Vagina (tissue), 2 donors: Measurements from ENCODE around the gene SSR2. TPM values are rescaled to one million over a fixed set of nuclear protein-coding genes. Genes with fewer than 3 reads are reported as not detected.

ENCODE experiments used
- DNase-seq, 2 donors: peaks; one replicate each; pipeline ENCODE4 v3.0.0-alpha.2; 2017; ENCODE audit errors: extremely low spot score in 2 of 2
- H3K27ac ChIP-seq: fragments of 200-600 bp; sonication (generic); one replicate; pipeline ENCODE4 v1.5.1; 2019
- H3K27me3 ChIP-seq: fragments of 200-600 bp; sonication (generic); one replicate; pipeline ENCODE4 v1.5.1; 2019
- H3K36me3 ChIP-seq, 2 donors: fragments of 200-600 bp; sonication (generic); one replicate each; pipeline ENCODE4 v1.5.1; 2017 to 2019
- H3K4me1 ChIP-seq: fragments of 200-600 bp; sonication (generic); one replicate; pipeline ENCODE4 v1.5.1; 2019
- H3K4me3 ChIP-seq, 2 donors: fragments of 200-600 bp; sonication (generic); 1 replicate in 1 of 2; 2 replicates in 1 of 2; pipeline ENCODE4 v1.5.1; 2016 to 2019
- H3K9me3 ChIP-seq: fragments of 200-600 bp; sonication (generic); one replicate; pipeline ENCODE4 v1.5.1; 2019
- POLR2A ChIP-seq, 2 donors: fragments of 450-650 bp; IDR thresholded peaks; one replicate each; pipeline ENCODE4 v1.6.1; 2017; ENCODE audit warnings: antibody characterized with exemption in 2 of 2, mild to moderate bottlenecking in 2 of 2, moderate library complexity in 2 of 2
- POLR2AphosphoS5 ChIP-seq, 2 donors: sonication (generic); formaldehyde crosslinking; IDR thresholded peaks; one replicate each; pipeline ENCODE4 v1.9.0; 2017; ENCODE audit warnings: antibody characterized with exemption in 2 of 2, mild to moderate bottlenecking in 2 of 2, low read depth in 1 of 2; ENCODE audit not compliant: insufficient read depth in 1 of 2
- intact Hi-C: fragments of 100-400 bp; cut with DNase I; formaldehyde crosslinking; loops from one replicate; pipeline ENCODE4 v1.15.1; 2023
- total RNA-seq: library from RNA; depleted of rRNA; stranded (reverse); fragments of >200 nt; gene quantifications from one replicate; pipeline ENCODE4 v1.2.3, GENCODE V29; 2016
- TF ChIP-seq, protein P1 (sequence below), 3 experiments: fragments of 450-650 bp in 2 of 3; fragments of 200-600 bp in 1 of 3; sonication (generic) in 1 of 3; IDR thresholded peaks; one replicate each; pipeline ENCODE4 v1.5.1; 2017 to 2019; ENCODE audit warnings: antibody characterized with exemption in 3 of 3, mild to moderate bottlenecking in 2 of 3, moderate library complexity in 2 of 3

Gene SSR2
- total RNA-seq, 1 donor from 2014 or later: 187 TPM

DNA sequence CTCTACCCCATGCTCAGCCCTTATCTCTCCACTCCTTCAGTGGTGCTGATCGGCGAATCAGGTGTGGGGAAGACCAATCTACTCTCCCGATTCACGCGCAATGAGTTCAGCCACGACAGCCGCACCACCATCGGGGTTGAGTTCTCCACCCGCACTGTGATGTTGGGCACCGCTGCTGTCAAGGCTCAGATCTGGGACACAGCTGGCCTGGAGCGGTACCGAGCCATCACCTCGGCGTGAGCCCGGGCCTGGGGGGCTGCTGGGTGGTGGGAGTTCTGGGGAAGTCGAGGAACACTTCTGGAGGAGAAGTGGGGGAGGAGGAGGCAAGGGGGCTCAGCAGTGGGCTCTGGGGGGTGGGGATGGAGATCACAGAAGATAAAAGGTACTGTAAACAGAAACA, 45.1 kb upstream of the SSR2 start:
- DNase-seq: no peak
- no peaks in the 10 kb centered on the region for H3K9me3 ChIP-seq
- H3K4me1 ChIP-seq: no peaks in the 10 kb centered on the region
- intact Hi-C loops: no loop called here
- no peaks in the 10 kb centered on the region for H3K27me3 ChIP-seq
- TF ChIP-seq POLR2A (IDR thresholded peaks at IDR 0.05): no peak
- TF ChIP-seq, protein P1, sequence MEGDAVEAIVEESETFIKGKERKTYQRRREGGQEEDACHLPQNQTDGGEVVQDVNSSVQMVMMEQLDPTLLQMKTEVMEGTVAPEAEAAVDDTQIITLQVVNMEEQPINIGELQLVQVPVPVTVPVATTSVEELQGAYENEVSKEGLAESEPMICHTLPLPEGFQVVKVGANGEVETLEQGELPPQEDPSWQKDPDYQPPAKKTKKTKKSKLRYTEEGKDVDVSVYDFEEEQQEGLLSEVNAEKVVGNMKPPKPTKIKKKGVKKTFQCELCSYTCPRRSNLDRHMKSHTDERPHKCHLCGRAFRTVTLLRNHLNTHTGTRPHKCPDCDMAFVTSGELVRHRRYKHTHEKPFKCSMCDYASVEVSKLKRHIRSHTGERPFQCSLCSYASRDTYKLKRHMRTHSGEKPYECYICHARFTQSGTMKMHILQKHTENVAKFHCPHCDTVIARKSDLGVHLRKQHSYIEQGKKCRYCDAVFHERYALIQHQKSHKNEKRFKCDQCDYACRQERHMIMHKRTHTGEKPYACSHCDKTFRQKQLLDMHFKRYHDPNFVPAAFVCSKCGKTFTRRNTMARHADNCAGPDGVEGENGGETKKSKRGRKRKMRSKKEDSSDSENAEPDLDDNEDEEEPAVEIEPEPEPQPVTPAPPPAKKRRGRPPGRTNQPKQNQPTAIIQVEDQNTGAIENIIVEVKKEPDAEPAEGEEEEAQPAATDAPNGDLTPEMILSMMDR (IDR thresholded peaks at IDR 0.05): no peak
- TF ChIP-seq POLR2AphosphoS5 (IDR thresholded peaks at IDR 0.05; ENCODE audit: insufficient read depth in 1 of 2, low read depth in 1 of 2): no peak
- H3K36me3 ChIP-seq: no peaks in the 10 kb centered on the region
- no peak overlapping the region for H3K27ac ChIP-seq
- H3K4me3 ChIP-seq: no peak overlapping the region

DNA sequence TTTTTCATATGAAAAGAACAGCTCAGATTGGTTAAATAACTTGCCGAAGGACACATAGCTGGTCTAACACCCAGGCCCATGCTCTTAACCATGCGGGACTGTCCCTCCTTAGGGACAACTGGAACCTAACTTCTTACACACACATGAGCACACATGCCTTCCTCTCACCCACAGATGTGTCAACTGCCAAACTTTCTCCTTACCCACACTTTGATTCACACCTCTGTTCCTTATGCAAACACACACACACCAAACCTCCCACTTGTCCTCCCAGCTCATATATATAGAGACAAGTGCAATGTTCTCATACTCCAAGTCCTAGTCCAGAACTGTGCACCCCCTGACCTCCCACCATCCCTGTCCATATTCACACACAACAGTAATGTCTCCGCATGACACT, 44.5 kb upstream of the SSR2 start:
- Histone ChIP-seq H3K4me3 (no peak overlapping the region), H3K36me3 (no peaks in the 10 kb centered on the region), H3K4me1 (no peaks in the 10 kb centered on the region), H3K27ac (no peak overlapping the region), H3K27me3 (no peaks in the 10 kb centered on the region), H3K9me3 (no peaks in the 10 kb centered on the region)
- intact Hi-C loops: no loop called here
- TF ChIP-seq POLR2A (IDR thresholded peaks at IDR 0.05): no peak
- TF ChIP-seq, protein P1 (IDR thresholded peaks at IDR 0.05): no peak
- TF ChIP-seq POLR2AphosphoS5 (IDR thresholded peaks at IDR 0.05; ENCODE audit: insufficient read depth in 1 of 2, low read depth in 1 of 2): no peak
- DNase-seq: no peak

DNA sequence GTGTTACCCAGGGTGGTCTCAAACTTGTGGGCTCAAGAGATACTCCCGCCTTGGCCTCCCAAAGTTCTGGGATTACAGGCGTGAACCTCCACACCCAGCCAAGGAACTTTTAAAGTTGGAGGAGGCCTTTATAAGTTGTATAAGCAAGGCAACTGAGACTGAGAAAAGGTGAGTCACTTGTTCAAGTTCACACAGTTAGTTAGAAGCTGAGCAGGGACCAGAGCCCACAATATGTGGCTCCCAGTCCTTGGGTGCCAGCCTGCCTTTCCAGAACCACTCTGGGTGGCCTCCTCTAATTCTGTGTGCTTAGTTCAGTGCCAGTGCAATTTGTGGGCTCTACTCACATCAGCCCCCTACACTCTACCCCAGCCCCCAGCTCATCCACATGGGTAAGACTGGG, 43.9 kb upstream of the SSR2 start:
- Histone ChIP-seq H3K27me3 (no peaks in the 10 kb centered on the region), H3K27ac (no peak overlapping the region), H3K9me3 (no peaks in the 10 kb centered on the region), H3K36me3 (no peaks in the 10 kb centered on the region), H3K4me3 (no peak overlapping the region), H3K4me1 (no peaks in the 10 kb centered on the region)
- TF ChIP-seq, protein P1 (IDR thresholded peaks at IDR 0.05): no peak
- TF ChIP-seq POLR2AphosphoS5 (IDR thresholded peaks at IDR 0.05; ENCODE audit: insufficient read depth in 1 of 2, low read depth in 1 of 2) (no peak), POLR2A (IDR thresholded peaks at IDR 0.05) (no peak)
- no peak for DNase-seq
- intact Hi-C loops: no loop called here

DNA sequence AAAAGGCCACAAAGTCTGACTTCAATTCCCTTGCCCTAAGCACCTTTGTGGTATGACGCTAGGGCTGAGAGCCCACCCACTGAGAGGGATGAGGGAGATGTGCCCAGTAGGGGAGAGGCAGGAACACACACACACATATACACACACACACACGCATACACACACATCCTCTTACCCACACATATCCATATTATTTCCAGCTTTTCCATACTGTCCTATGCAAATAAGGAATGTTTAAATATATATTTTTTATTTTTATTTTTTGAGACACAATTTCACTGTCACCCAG, 43.2 kb upstream of the SSR2 start:
- TF ChIP-seq, protein P1 (IDR thresholded peaks at IDR 0.05): no peak
- TF ChIP-seq POLR2AphosphoS5 (IDR thresholded peaks at IDR 0.05; ENCODE audit: insufficient read depth in 1 of 2, low read depth in 1 of 2) (no peak), POLR2A (IDR thresholded peaks at IDR 0.05) (no peak)
- no peak overlapping the region for H3K4me3 ChIP-seq
- H3K4me1 ChIP-seq: no peaks in the 10 kb centered on the region
- no peak for DNase-seq
- H3K27me3 ChIP-seq: no peaks in the 10 kb centered on the region
- no peak overlapping the region for H3K27ac ChIP-seq
- no peaks in the 10 kb centered on the region for H3K9me3 ChIP-seq
- intact Hi-C loops: no loop called here
- no peaks in the 10 kb centered on the region for H3K36me3 ChIP-seq

DNA sequence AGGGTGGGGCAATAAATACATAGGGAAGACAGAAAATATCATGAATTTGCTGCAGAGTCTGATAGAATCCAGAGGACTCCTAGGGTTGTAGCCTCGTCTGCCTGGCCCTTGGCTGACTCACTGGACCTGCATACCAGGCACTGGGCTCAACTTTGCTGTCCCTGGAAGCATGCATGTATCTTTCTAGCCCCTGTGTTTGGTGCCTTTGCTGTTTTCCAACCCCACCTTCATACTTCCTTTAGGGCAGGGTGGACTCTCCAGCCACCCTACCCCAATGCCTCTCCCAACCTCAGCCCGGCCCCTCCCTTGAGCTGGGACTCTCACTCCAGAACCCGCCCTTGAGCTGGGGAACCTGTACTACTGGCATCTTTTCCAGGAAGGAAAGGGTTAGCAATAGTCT, 41.4 kb upstream of the SSR2 start:
- Histone ChIP-seq H3K9me3 (no peaks in the 10 kb centered on the region), H3K4me3 (peak overlapping the region in 1 of 2 donors; percentile 35), H3K27me3 (no peaks in the 10 kb centered on the region), H3K4me1 (no peaks in the 10 kb centered on the region), H3K36me3 (peaks cover 0 to 6% of the 10 kb centered on the region in 2 donors), H3K27ac (no peak overlapping the region)
- TF ChIP-seq POLR2A (IDR thresholded peaks at IDR 0.05): no peak
- TF ChIP-seq, protein P1 (IDR thresholded peaks at IDR 0.05): no peak
- DNase-seq: no peak
- intact Hi-C loops: no loop called here
